ENCODE data around the gene SLC6A11.

DNA sequence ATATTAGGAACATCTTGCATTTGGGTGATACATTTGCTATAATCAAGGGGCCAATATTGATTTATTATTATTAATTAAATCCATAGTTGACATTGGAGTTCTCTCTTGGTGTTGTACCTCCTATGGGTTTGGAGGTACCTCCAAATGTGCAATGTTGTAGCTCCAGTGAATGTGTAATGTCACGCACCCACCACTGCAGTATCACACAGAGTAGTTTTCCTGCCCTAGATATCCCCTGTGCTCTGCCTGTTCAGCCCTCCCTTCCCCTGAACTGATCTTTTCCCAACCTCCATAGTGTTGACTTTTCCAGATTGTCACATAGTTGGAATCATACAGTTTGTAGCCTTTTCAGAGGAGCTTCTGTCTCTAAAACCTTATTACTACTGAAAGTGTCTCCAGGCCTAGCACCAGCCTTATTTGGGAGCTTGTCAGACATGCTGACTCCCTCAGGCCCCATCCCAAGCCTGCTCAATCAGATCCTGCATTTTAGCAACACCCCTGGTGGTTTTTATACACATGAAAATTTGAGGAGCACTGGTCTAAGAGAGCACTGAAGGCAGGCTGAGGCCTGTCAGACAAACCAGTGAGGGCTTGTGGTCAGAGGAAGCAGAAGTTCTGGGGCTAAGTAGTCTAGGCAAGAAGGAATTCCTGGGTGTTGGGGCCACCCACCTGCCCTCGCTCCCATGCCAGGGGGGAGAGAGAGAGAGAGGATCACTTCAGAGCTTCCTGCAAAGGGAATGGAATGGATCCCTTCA lies 73.4 kb downstream of the SLC6A11 start:
- TF ChIP-seq, protein P1, sequence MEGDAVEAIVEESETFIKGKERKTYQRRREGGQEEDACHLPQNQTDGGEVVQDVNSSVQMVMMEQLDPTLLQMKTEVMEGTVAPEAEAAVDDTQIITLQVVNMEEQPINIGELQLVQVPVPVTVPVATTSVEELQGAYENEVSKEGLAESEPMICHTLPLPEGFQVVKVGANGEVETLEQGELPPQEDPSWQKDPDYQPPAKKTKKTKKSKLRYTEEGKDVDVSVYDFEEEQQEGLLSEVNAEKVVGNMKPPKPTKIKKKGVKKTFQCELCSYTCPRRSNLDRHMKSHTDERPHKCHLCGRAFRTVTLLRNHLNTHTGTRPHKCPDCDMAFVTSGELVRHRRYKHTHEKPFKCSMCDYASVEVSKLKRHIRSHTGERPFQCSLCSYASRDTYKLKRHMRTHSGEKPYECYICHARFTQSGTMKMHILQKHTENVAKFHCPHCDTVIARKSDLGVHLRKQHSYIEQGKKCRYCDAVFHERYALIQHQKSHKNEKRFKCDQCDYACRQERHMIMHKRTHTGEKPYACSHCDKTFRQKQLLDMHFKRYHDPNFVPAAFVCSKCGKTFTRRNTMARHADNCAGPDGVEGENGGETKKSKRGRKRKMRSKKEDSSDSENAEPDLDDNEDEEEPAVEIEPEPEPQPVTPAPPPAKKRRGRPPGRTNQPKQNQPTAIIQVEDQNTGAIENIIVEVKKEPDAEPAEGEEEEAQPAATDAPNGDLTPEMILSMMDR (conservative IDR thresholded peaks at IDR 0.05) = no peak
- TF ChIP-seq EZH2 (IDR thresholded peaks at IDR 0.05; ENCODE audit: low read depth) = no peak
